Skeletal muscle tissue (tissue), 4 donors: ENCODE data around the gene TMEM183A. TPM values are rescaled to one million over a fixed set of nuclear protein-coding genes. Genes with fewer than 3 reads are reported as not detected.
A peak's percentile ranks its signal among the peaks of the same experiment; 100 is the strongest.

Source experiments
- H3K27ac ChIP-seq: one replicate; pipeline ENCODE4 v1.7.0; 2013; ENCODE audit warnings: mild to moderate bottlenecking, low read depth, low read length, inconsistent platforms
- H3K27me3 ChIP-seq, 3 donors: one replicate each; pipeline ENCODE4 v1.7.0; 2013; ENCODE audit warnings: low read length in 3 of 3; ENCODE audit not compliant: control insufficient read depth in 3 of 3, insufficient read depth in 3 of 3
- H3K36me3 ChIP-seq, 3 donors: one replicate each; pipeline ENCODE4 v1.7.0; 2013; ENCODE audit warnings: low read length in 3 of 3; ENCODE audit not compliant: control insufficient read depth in 3 of 3, insufficient read depth in 3 of 3
- H3K4me1 ChIP-seq, 3 donors: one replicate each; pipeline ENCODE4 v1.7.0; 2013; ENCODE audit warnings: low read length in 3 of 3, mild to moderate bottlenecking in 3 of 3; ENCODE audit not compliant: control insufficient read depth in 3 of 3, insufficient read depth in 3 of 3
- H3K4me3 ChIP-seq, 3 donors: one replicate each; pipeline ENCODE4 v1.7.0; 2013; ENCODE audit warnings: low read length in 3 of 3
- H3K9ac ChIP-seq, 3 donors: one replicate each; pipeline ENCODE4 v1.7.0; 2013; ENCODE audit warnings: low read length in 3 of 3, mild to moderate bottlenecking in 3 of 3, moderate library complexity in 2 of 3, low read depth in 1 of 3
- H3K9me3 ChIP-seq, 3 donors: one replicate each; pipeline ENCODE4 v1.7.0; 2013; ENCODE audit warnings: low read length in 3 of 3; ENCODE audit not compliant: control insufficient read depth in 3 of 3
- total RNA-seq: library from RNA; depleted of rRNA; stranded (reverse); fragments of >200 nt; gene quantifications from one replicate; pipeline ENCODE4 v1.2.3, GENCODE V29; 2014
- donor health status: Osteomylitis.

TMEM183A gene
- total RNA-seq, 1 donor from 2014 or later: 42.3 TPM

- peak overlapping the region; percentile 78 to 93 (median 85) for H3K9ac ChIP-seq
- peak overlapping the region; percentile 79 to 90 (median 85) for H3K4me3 ChIP-seq
- H3K36me3 ChIP-seq: peaks cover 12 to 20% (median 15%) of the 10 kb centered on the region in 3 donors
- no peaks in the 10 kb centered on the region for H3K27me3 ChIP-seq
- H3K4me1 ChIP-seq: peaks cover 28 to 50% (median 39%) of the 10 kb centered on the region in 3 donors
- no peaks in the 10 kb centered on the region for H3K9me3 ChIP-seq
- H3K27ac ChIP-seq: peak overlapping the region; percentile 94
Measured at GRCh38 chr1:203026666-203027663, 19.8 kb downstream of the TMEM183A start.

- Histone ChIP-seq H3K4me1 (peaks cover 28 to 57% (median 39%) of the 10 kb centered on the region in 3 donors), H3K4me3 (peak overlapping the region; percentile 33 to 85 (median 60)), H3K9me3 (no peaks in the 10 kb centered on the region), H3K9ac (peak overlapping the region; percentile 57 to 82 (median 76)), H3K27ac (peak overlapping the region; percentile 94), H3K27me3 (no peaks in the 10 kb centered on the region), H3K36me3 (peaks cover 10 to 15% (median 11%) of the 10 kb centered on the region in 3 donors)
Measured at GRCh38 chr1:203028067-203028783, 21.1 kb downstream of the TMEM183A start.

- peaks cover 30 to 65% (median 39%) of the 10 kb centered on the region in 3 donors for H3K4me1 ChIP-seq
- no peaks in the 10 kb centered on the region for H3K27me3 ChIP-seq
- peak overlapping the region; percentile 94 for H3K27ac ChIP-seq
- no peaks in the 10 kb centered on the region for H3K9me3 ChIP-seq
- H3K36me3 ChIP-seq: peaks cover 5 to 9% (median 7%) of the 10 kb centered on the region in 3 donors
- peak overlapping the region; percentile 57 to 82 (median 76) for H3K9ac ChIP-seq
- peak overlapping the region; percentile 33 to 85 (median 60) for H3K4me3 ChIP-seq
Measured at GRCh38 chr1:203028784-203029553, 21.8 kb downstream of the TMEM183A start.

- Histone ChIP-seq H3K4me1 (peaks cover 45 to 83% (median 58%) of the 10 kb centered on the region in 3 donors), H3K27me3 (no peaks in the 10 kb centered on the region), H3K9ac (no peak overlapping the region), H3K9me3 (no peaks in the 10 kb centered on the region), H3K27ac (peak overlapping the region; percentile 1), H3K36me3 (peaks cover 0 to 3% (median 0%) of the 10 kb centered on the region in 3 donors), H3K4me3 (no peak overlapping the region)
Measured at GRCh38 chr1:203031467-203031866, 24.3 kb downstream of the TMEM183A start.

GRCh38 chr1:203033287-203033686, 26.1 kb downstream of the TMEM183A start:
- no peak overlapping the region for H3K9ac ChIP-seq
- peaks cover 51 to 84% (median 60%) of the 10 kb centered on the region in 3 donors for H3K4me1 ChIP-seq
- H3K27ac ChIP-seq: no peak overlapping the region
- peaks cover 0 to 3% (median 0%) of the 10 kb centered on the region in 3 donors for H3K36me3 ChIP-seq
- H3K4me3 ChIP-seq: no peak overlapping the region
- H3K9me3 ChIP-seq: no peaks in the 10 kb centered on the region
- H3K27me3 ChIP-seq: no peaks in the 10 kb centered on the region

GRCh38 chr1:203033917-203034316, 26.7 kb downstream of the TMEM183A start:
- Histone ChIP-seq H3K27me3 (no peaks in the 10 kb centered on the region), H3K9me3 (no peaks in the 10 kb centered on the region), H3K4me3 (no peak overlapping the region), H3K36me3 (peaks cover 0 to 3% (median 0%) of the 10 kb centered on the region in 3 donors), H3K9ac (no peak overlapping the region), H3K4me1 (peaks cover 51 to 84% (median 60%) of the 10 kb centered on the region in 3 donors), H3K27ac (peak overlapping the region; percentile 99)

- Histone ChIP-seq H3K9me3 (no peaks in the 10 kb centered on the region), H3K36me3 (peaks cover 0 to 3% (median 0%) of the 10 kb centered on the region in 3 donors), H3K4me3 (no peak overlapping the region), H3K4me1 (peaks cover 48 to 84% (median 60%) of the 10 kb centered on the region in 3 donors), H3K9ac (peak overlapping the region in 1 of 3 donors; percentile 78), H3K27ac (peak overlapping the region; percentile 99), H3K27me3 (no peaks in the 10 kb centered on the region)
Measured at GRCh38 chr1:203034422-203035110, 27.4 kb downstream of the TMEM183A start.

- H3K27ac ChIP-seq: peak overlapping the region; percentile 99
- H3K9me3 ChIP-seq: no peaks in the 10 kb centered on the region
- no peaks in the 10 kb centered on the region for H3K27me3 ChIP-seq
- H3K4me1 ChIP-seq: peaks cover 50 to 86% (median 63%) of the 10 kb centered on the region in 3 donors
- peak overlapping the region in 1 of 3 donors; percentile 7 for H3K4me3 ChIP-seq
- H3K36me3 ChIP-seq: no peaks in the 10 kb centered on the region
- peak overlapping the region; percentile 40 to 82 (median 78) for H3K9ac ChIP-seq
Measured at GRCh38 chr1:203035111-203036000, 28.2 kb downstream of the TMEM183A start.
